ENCODE measurements around the gene C4orf36.
A peak's percentile ranks its signal among the peaks of the same experiment; 100 is the strongest.

Gene C4orf36, protein sequence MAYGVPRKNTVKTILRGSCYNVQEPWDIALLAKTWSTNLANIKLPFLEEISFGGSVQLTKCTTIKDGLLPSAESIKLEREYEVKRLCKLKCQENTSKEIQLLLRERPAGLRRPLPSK

DNA sequence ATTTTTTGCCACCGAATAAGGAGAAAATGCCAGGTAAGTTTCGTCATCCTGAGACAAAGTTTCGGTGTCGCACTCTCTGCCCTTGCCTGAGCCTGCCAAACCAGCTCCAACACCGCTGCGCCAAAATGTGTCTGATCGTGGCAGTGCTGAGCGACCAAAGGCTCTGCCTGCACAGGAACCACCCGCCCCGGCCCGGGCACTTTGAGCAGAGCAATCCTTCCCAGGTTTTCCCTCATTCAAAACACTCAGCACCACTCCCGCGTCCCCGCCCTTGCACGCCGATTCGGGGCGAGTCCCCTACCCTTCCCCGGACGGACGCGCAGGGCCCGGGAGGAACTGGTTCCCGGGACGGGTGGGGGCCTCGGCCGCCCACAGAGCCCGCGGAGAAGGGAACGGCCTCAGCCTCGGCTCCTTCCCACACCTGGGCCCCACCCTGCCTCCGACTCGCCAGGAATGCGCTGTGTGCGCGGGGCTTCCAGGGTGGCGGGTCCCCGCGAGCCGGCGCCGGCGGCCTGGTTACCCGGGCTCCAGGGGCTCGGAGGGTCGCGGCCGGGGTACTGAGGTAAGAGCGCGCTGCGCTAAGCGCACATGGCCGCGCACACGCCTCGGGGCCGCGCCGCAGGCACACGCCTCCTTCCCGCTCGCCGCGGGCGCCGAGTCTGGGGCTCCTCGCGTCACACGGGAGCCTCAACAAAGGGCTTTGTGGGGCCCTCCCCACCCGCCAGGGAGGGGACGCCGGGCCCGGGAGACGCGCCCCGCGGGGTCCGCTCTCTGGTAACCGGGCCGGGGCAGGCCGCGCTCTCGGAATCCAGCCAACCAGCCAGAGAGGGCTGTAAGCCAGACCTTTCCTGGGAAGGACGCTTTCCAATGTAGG is at the start of gene C4orf36:
Gene C4orf36, minus strand, starts transcription at position 661 of the 874 bp plus-strand sequence. CDS start 902 bp downstream, outside the sequence.
- peak in 1 of 4 experiments; percentile 7 for DNase-seq

DNA sequence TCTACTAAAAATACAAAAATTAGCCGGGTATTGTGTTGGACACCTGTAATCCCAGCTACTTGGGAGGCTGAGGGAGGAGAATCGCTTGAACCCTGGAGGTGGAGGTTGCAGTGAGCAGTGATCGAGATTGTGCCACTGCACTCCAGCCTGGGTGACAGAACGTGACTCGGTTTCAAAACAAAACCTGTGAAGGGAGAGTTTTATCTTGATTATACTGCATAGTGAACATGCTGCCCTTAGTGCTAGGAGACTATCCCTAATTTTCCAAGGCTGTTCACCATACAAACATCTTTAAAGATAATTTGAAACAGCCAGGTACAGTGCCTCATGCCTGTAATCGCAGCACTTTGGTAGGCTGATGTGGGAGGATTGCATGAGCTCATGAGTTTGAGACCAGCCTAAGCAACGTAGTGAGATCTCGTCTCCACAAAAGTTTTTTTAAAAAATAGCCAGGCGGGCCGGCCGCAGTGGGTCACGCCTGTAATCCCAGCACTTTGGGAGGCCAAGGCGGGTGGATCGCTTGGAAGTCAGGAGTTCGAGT is 48.8 kb upstream of the C4orf36 start:
- no peak for DNase-seq

DNA sequence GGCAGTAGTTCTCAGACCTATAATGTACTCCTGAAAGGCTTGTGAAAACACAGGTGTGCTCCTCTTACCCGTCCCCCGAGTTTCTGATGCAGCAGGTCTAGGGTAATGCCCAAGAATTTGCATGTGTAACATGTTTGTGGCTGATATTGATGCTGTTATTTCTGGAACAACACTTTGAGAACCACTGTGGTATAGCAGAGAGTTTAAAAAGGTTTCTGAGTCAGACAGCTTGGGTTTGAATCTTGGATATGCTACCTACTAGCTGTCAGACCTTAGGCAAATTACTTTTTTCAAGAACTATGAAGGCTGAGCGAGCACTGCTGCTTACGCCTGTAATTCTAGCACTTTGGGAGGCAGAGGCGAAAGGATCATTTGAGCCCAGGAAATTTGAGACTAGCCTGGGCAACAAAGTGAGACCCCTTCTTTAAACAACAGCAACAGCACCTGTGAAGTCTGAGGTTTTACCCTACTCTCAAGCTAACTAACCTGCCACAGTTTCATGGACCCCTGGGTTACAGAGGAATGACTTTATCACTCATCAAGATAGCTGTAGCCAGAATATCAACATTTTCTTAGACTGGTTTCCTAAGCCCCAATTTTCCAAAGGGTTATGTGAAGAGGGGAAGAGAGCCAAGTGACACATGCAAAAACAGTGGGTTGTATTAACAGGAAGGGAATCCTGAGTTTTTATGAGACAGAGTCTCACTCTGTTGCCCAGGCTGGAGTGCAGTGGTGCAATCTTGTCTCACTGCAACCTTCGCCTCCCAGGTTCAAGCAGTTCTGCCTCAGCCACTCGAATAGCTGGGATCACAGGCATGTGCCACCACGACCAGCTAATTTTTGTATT is 47.7 kb upstream of the C4orf36 start:
- DNase-seq = no peak

DNA sequence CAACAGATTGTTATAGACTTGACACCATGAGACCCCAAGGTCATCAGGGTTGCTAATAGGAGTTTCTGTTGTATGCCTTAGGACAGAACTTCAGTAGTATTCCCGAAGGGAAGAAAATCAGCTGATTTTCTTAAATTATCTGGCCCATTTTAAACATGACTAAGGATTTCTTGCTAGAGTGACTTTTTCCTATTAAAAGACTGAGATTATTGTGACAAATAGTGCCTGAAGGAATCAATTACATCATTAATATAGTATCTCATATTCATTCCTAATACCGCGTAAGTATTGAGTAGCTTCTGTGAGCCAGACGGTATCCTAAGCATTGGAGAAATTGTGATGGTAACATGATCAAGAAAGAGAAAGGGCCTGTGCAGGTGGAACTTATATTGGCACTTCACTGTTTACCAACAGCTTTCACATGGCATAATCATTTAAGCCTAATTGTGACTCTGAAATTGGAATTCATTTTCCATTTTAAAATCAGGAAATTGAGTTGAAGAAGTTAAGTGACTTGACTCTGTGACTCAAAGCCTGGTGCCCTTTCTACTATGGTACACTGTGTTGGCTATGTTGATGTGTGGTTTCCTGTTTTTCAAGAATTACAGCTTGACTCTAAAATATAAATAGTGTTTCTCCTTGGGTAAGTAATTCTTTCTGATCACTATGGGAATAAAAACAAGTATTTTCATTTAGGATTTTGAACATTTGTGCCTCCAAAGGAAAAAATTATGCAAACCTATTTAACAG is 46.7 kb upstream of the C4orf36 start:
- no peak for DNase-seq

DNA sequence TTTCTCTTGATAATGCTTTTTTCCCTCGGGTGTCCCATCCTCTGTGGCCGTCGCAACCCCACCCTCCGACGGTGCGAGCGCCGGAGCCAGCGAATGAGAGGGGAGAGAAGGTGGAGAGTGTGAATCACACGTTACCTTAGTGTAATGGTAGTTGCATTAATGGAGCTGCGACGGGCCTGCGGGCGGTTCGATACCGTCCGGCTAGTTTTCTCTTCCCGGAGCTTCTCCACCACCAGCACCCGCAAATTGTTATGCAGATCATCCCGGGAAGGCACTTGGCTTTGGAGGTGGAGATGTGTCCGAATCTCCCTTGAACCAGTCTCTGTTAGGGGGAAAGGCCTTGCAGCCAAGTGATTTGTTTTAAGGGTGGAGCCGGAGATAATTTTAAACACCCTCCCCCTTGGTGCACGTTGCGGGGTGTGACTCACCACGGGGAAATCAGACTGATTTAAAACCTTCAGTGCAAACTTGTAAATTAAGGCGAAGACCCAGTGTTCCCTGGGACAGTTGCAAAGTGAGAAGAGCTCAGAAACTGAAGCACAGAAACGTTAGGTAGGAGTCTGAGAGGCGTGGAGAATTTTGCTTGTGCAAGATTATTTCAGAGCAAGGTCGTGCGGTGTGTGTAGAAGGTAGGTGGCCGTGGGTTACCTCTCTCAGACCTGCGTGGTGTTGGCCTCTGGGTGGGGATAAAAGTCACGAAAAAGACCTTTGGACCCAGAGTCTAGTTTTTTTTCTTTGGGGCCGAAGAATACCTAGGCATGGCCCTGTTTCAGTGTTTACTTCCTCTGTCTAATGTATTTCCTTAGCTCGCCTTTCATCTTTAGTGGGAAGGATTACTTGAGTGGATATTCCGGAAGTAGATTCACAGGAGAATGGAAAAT is 43.9 kb upstream of the C4orf36 start:
- peak; percentile 37 to 59 (median 46) for DNase-seq

DNA sequence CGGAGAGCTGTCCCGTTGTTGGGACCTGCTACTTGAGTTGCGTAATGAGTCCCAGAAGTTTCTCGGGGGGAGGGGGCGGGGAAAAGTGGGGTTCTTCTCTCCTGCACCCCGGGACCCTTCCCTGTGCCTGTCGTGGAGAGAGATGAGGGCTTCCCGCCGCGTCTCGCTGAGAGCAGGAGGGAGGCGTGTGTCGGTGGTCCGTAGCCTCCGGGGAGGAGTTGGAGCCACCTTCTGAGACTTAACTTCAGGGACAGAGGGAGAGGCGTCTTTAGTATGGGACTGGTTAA is 43.3 kb upstream of the C4orf36 start:
- DNase-seq = peak in 2 of 4 experiments; percentile 19 to 37

DNA sequence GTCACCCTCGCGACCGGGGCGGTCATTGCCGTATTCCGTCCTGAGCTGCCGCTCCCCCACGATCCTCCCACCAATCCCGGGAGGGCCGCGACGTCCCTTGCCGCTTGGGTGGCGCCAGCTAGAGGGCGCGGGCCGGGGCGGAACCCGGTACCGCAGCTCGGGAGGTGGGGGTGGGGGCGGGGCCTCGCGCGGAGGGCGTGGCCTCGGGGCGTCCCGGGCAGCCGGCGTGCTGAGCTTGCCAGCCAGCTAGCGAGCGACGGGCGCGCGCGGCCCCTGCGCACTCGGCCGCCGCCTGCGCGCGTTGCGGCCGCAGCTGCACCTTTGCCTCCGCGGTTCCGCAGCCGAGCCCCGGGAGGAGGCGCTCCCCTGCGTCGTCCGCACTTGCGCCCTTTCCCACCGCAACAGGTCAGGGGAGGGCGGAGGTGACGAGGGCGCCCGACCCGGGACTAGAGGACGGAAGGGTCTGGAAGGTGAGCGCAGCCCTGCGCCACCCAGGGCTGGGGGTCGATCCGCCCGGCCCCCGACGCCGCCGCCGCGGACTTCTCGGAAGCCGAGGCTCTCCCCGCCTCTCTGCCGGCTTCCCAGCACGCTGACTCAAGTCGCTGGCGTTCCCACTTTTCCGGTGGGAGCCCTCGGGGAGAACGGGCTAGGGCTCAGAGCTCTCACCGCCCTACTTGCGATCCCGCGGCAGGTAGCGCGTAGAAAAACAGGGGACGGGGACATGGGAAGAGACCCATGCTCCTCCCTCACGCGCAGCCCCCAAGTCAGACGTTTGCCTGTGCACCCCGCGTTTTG is 42.7 kb upstream of the C4orf36 start, which contains the start of gene AFF1:
Gene AFF1, plus strand, starts transcription at position 241 of the 795 bp plus-strand sequence. CDS start 13,523 bp downstream, outside the sequence.
- peak; percentile 81 to 88 (median 86) for DNase-seq

DNA sequence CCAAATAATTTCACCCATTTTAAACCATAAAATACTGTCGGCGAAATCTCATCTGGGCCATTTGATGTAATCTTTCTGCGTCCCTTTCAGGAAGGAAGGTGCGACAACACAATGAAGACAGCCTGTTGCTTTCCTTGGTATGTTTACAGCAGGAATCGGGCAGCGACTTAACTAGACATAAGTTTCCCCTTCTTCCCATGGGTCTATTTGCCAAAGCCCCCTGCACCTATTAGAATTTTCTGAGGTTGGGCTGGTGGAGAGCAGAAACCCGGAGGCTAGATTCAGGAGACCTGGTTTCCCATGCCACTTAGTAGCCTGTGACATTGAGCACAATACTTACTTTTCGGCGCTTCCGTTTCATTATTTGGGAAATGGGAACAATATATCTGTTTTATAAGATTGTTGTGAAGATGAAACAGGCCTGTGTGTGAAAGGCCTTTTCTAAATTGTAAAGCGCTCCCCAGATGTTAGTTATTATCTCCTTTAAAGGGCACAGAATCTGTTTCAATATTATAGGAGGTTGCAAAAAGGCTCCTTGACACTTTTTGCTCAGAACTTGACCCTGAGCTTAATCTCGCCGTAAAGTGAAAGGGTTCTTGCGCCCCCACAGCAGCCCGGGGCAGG is 42.0 kb upstream of the C4orf36 start:
- no peak for DNase-seq

DNA sequence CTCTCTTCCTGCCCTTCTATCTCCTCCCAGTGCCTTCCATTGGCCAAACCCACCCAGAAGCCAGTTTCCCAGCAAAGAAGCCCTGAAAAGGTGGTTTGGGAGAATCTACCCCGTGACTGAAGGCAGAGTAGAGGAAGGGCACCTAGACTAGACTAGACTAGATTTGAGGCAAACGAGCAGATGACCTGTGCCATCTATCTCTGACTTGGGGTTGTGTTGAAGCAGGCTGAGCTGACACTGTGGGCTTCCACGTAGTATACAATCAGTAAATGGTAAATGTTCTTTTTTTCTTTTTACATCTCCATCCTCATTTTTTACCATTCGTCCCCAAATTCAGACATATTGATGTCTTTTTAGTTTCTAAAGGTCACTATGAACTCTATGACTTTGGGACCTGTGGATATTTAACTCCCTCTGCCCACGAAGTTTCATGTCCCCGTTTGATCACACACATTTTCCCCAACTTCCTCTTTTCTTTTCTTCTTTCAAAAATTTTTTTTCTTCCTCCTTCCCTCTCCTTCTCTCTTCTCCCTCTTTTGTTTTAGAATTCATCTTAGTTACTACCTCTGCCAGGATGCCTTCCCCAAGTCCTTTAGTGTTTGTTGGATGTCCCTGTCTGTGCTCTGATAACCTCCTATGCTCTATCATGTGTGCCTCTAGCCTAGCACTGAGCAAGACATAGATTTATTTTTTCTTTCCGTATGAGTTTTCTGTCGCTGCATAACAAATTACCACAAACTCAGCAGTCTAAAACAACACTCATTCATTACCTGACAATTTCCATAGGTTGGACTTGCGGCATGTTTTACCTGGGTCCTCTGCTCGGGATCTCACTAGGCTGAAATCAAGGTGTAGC is 36.4 kb upstream of the C4orf36 start:
- DNase-seq = no peak

DNA sequence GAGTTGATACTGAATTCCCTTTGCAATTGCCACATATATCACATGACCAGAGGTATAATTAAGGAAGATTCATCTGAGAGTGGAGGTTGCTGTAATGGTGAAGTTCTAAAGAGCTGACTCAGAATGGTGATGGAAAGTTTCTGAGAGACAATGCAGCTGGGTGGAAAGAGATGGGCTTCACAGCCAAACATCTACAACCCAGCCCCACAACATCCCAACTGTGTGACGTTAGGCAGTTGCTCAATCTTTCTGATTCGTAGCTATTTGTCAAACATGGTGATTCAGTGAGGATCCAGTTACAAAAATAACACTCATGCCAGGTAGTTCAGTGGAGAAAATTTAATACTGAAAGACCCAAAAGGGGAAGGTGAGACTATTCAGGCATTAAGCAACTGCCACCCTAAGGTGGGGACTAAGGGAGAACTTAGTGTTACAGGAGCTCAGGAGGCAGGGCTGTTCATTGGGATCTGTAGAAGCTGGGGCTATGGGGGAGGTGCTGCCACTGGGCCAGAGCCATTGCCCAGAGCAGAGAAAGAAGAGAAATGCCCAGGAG is 35.7 kb upstream of the C4orf36 start:
- no peak for DNase-seq

DNA sequence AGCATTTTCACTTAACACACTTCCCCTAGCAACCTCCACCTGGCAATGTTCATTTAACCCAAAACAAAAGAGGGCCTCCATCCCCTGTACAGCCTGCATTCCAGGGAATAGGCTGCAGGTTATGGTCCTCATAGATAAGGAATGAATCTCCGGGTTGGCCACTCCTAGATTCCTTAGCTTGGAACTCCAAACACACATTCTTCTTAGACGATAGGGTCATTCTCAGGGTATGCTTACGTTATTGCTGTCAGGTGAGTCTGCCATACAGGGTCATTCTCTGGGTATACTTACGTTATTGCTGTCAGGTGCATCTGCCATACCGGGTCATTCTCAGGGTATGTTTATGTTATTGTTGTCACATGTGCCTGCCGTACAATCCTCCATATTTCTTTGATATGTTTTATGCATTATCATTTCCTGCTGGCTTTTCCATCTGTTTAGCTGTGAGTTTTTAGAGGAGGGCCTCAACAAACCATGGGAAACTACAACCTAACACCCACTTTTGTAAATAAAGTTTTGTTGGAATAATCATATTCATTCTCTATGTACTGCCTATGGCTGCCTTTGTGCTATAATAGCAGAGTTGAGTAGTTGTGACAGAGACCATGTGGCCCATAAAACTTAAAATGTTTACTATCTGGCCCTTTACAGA is 34.3 kb upstream of the C4orf36 start:
- DNase-seq = no peak

DNA sequence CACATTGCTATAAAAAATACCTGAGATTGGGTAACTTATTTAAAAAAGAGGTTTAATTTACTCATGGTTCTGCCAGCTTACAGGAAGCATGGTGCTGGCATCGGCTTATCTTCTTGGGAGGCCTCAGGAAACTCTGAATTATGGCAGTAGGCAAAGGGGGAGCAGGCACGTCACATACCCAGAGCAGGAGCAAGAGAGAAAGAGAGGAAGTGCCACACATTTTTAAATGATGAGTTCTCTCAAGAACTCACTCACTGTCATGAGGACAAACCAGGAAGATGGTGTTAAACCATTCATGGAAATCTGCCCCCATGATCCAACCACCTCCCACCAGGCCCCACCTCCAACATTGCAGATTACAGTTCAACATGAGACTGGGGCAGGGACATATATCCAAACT is 32.6 kb upstream of the C4orf36 start:
- DNase-seq = no peak

DNA sequence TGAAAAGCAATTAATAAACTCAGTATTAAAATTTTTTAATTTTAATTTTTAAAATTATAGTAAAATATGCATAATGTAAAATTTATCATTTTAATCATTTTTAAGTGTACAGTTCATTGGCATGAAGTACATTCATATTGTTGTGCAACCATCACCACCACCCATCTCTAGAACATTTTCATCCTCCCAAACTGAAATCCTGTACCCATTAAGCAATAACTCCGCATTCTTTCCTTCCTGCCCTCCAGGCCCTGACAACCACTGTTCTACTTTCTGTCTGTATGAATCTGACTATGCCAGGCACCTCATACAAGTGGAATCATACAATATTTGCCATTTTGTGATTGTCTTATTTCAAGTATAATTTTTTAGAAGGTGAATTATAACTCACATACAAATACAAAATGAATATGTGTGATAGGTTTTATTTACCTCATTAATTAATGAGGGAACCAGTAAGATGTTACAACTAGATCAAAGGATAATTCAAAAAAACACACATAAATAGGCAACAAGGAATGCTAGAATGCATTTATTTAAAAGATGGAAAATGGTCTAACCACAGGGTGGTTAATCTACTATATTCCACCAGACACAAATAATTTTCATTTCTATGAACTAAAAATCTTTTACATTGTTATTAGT is 29.5 kb upstream of the C4orf36 start:
- DNase-seq = no peak

DNA sequence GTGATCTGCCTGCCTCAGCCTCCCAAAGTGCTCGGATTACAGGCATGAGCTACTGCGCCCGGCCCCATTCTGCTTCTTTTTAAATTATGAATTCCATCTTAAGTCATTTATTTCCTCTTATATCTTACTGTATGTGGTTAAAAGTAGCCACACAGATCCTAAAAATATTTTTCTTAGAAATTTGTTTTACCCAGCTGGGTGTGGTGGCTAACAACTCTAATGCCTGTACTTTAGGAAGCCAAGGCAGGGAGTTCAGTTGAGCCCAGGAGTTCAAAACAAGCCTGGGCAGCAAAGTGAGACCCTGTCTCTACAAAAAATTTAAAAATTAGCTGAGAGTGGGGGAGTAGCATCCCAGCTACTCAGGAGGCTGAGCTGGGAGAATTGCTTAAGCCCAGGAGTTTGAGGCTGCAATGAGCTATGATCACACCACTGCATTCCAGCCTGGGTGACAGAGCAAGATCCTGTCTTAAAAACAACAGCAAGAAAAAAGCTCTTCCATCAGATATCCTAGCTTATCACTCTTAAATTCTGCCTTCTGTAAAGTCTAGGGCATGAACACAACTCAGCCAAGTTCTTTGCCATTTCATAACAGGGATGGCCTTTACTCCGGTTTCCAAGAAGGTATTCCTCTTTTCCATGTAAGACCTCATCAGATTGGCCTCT is 27.5 kb upstream of the C4orf36 start:
- no peak for DNase-seq

DNA sequence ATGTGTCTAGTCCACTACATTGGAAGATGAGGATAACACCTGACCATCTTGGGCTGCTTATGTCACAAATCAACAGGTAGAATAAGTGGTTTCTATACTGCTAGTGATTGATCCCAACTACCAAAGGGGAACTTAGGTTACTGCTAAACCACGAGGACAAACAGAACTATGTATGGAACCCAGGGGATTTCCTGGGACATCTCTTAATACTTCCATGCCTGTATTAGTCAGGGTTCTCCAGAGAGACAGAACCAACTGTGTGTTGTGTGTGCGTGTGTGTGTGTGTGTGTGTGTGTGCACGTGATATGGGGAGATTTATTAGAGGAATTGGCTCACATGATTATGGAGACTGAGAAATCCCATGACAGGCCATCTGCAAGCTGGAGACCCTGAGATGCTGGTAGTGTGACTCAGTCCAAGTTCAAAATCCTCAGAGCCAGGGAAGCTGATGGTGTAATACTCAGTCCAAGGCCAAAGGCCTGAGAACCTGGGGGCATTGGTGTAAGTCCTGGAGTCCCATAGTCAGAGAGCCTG is 26.4 kb upstream of the C4orf36 start:
- DNase-seq = no peak

DNA sequence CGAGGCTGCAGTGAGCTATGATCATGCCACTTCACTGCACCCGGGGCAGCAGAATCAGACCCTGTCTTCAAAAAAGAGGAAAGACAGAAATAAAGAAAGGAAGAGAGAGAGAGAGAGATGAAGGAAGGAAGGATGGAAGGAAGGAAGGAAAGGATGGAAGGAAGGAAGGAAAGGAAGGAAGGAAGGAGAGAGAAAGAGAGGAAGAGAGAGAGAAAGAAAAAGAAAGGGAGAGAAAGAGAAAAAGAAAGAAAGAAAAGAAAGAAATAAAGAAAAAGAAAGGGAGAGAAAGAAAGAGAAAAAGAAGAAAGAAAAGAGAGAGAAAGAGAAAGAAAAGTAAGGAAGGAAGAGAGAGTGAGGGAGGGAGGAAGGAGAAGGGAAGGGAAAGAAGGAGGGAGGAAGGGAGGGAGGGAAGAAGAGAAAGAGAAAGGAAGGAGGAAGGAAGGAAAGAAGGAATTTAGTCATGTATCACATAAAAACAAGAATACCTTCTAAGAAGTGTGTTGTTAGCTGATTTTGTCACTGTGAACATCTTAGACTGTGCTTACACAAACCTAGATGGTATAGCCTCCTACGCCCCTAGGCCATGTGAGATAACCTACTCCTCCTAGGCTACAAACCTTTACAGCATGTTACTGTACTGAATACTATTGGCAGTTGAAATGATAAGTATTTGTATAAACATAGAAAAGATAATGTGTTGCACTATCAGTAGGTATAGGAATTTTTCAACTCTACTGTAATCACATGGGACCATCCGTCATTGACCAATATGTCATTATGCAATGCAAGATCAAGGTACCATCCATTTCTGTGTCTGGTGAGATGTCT is 25.2 kb upstream of the C4orf36 start:
- no peak for DNase-seq

Measured in activated CD4-positive, CD25-positive, alpha-beta regulatory T cell (primary cell).